GM19438 (cell line): Measurements from ENCODE around the gene SELL.
"Not testable (repeated sequence)": the region's sequence is repeated elsewhere in the genome, so short reads cannot be mapped to it uniquely, and the experiment has no call there.

ENCODE experiments used
- ATAC-seq: cut with Tn5 transposase; IDR thresholded peaks from one replicate; pipeline ENCODE4 v1.9.1; 2021; ENCODE audit warnings: low read depth; ENCODE audit not compliant: unreplicated experiment

The SELL gene

GRCh38 chr1:169670244-169670643 lies 41.2 kb downstream of the SELL start:
- ATAC-seq: not testable (repeated sequence)

DNA sequence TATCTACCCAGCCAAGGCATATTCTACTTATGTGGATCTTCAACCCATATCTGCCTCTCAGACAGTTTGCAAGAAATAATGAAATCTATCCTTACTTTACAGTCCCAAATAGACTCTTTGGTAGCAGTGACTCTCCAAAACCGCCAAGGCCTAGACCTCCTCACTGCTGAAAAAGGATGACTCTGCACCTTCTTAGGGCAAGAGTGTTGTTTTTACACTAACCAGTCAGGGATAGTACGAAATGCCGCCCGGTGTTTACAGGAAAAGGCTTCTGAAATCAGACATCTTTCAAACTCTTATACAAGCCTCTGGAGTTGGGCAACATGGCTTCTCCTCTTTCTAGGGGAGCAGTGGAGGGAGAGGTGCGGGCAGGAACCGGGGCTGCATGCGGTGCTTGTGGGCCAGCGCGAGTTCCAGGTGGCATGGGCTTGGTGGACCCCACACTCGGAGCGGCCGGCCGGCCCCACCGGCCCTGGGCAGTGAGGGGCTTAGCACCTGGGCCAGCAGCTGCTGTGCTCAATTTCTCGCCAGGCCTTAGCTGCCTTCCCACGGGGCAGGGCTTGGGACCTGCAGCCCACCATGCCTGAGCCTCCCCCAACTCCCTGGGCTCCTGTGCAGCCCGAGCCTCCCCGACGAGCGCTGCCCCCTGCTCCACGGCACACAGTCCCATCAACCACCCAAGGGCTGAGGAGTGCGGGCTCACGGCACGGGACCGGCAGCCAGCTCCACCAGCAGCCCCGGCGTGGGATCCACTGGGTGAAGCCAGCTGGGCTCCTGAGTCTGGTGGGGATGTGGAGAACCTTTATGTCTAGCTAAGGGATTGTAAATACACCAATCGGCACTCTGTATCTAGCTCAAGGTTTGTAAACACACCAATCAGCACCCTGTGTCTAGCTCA lies 43.5 kb downstream of the SELL start:
- ATAC-seq: not testable (repeated sequence)

GRCh38 chr1:169667227-169667639 lies 44.2 kb downstream of the SELL start:
- not testable (repeated sequence) for ATAC-seq

- ATAC-seq: not testable (repeated sequence)
These were observed 48.7 kb downstream of the SELL start for GRCh38 chr1:169662680-169663079.

GRCh38 chr1:169661066-169661465 lies 50.4 kb downstream of the SELL start:
- ATAC-seq: not testable (repeated sequence)

GRCh38 chr1:169658777-169659176 lies 52.6 kb downstream of the SELL start:
- ATAC-seq: not testable (repeated sequence)

DNA sequence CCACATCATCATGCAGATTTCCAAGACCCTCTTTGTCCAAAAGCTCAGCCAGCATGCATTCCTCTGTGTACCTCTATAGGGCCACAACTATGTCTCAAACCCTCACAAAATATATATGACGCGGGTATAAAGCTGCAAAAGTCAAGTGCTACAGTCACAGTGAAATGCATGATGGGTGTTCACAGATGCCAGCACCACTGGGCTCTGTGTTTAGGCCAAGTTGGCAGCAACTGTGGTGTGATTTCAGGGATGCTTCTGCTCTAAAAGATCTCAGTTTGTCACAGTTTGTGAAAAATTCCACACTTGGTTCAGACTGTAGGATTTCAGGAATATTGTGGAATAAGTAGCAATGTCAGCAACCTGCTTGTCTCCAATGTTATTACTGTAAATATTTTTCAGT lies 57.5 kb downstream of the SELL start:
- no peak for ATAC-seq

DNA sequence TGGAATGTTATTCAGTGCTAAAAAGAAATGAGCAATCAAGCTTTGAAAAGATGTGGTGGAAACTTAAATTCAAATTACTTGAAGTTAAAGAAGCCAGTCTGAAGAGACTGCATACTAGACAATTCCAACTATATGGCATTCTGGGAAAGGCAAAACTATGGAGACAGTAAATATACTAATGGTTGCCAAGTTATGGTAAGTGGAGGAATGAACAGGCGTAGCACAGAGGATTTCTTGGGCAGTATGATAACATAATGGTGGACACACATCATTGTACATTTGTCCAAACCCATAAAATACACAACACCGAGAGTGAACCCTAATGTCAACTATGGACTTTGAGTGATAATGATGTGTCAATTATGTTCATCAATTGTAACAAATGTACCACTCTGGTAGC lies 60.4 kb downstream of the SELL start:
- ATAC-seq: no peak

DNA sequence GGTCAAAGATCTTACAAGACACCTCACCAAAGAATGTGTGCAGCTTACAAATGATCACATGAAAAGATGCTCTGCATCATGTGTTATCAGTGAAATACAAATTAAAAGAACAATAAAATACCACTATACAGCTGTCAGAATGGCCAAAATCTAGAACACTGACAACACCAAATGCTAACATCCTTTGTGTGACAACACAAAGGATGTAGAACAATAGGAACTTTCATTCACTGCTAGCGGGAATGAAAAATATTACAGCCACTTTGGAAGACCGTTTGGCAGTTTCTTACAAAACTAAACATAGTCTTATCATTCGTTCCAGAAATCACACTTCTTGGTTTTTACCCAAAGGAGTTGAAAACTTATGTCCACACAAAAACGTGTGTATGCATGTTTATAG lies 60.9 kb downstream of the SELL start:
- no peak for ATAC-seq

DNA sequence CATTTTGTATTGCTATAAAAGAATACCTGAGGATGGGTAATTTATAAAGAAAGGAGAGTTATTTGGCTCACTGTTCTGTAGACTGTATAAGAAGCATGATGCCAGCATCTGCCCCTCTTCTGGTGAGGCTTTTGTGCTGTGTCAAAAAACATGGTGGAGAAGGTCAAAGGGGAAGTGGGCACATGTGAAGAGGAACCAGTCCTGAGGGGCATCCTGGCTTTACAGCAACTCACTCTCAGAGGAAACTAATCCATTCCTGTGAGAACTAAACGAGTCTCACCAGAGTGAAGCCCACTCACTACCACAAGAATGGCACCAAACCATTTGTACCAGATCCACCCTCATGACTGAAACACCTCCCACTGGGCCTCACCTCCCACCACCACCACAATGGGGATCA lies 62.7 kb downstream of the SELL start:
- no peak for ATAC-seq

DNA sequence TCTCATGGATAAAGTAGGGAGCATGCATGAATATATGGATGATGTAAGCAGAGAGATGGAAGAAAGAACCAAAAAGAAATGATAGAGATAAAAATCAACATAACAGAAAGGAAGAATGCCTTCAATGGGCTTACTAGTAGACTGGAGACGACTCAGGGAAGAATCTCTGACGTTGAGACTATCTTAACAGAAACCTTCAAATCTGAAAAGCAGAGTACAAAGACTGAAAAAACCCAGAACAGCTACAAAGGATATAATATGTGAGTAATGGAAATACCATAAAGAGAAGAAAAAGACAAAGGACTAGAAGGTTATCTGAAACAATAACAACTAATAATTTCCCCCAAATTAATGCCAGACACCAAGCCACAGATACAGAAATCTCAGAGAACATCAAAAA lies 63.2 kb downstream of the SELL start:
- no peak for ATAC-seq

- ATAC-seq: no peak
These were observed 63.9 kb downstream of the SELL start for GRCh38 chr1:169647512-169647911.

- ATAC-seq: no peak
These were observed 67.1 kb downstream of the SELL start for GRCh38 chr1:169644297-169644696.
